Endothelial cell of umbilical vein (primary cell): ENCODE measurements around the gene INPP5B. TPM values are rescaled to one million over a fixed set of nuclear protein-coding genes. Genes with fewer than 3 reads are reported as not detected.

ENCODE experiments used
- BruUV-seq: library from RNA; stranded (reverse); fragments of 400-500 nt; replicated peaks from 2 replicates; lab custom pipeline; 2021; lab: Mats Ljungman, UMichigan
- CTCF ChIA-PET: fragments of 300-600, 350-600 bp; sonication (Branson Sonifier 250); formaldehyde crosslinking; loops from one replicate; lab custom pipeline; 2021; ENCODE audit warnings: antibody characterized with exemption, inconsistent platforms; lab: Charles Lee
- POLR2A ChIA-PET: fragments of 300-600, 350-600 bp; sonication (Branson Sonifier 250); formaldehyde crosslinking; loops from one replicate; lab custom pipeline; 2021; ENCODE audit warnings: antibody characterized with exemption, inconsistent platforms; lab: Charles Lee
- DNase-seq: peaks from one replicate; pipeline ENCODE4 v3.0.0-alpha.2; 2011; ENCODE audit warnings: low read depth, low spot score
- FAIRE-seq: peaks from 2 replicates; lab custom pipeline; 2011; peaks lifted over from hg19 to GRCh38; lab: Jason Lieb, UNC
- H2AFZ ChIP-seq: 2 replicates; pipeline ENCODE4 v1.6.0; 2012; ENCODE audit warnings: low read depth, low read length, control low read depth, inconsistent platforms
- H3K27ac ChIP-seq: 2 replicates; pipeline ENCODE4 v1.5.1; 2011; ENCODE audit warnings: low read depth, mild to moderate bottlenecking, control low read depth, low read length, moderate library complexity; ENCODE audit not compliant: insufficient read depth
- H3K27me3 ChIP-seq, 2 experiments: 2 replicates each; pipeline versions ENCODE4 v1.6.0 to v1.6.1; 2011; ENCODE audit warnings: low read length in 2 of 2, mixed read lengths in 1 of 2; ENCODE audit not compliant: control insufficient read depth in 2 of 2, insufficient read depth in 2 of 2
- H3K36me3 ChIP-seq, 2 experiments: 2 replicates in 1 of 2; 3 replicates in 1 of 2; pipeline ENCODE4 v1.5.1; 2011; ENCODE audit warnings: low read length in 2 of 2, mild to moderate bottlenecking in 1 of 2, moderate library complexity in 1 of 2; ENCODE audit not compliant: control insufficient read depth in 2 of 2, insufficient read depth in 2 of 2; ENCODE audit errors: extremely low read depth in 1 of 2
- H3K4me1 ChIP-seq: 3 replicates; pipeline ENCODE4 v1.5.1; 2011; ENCODE audit warnings: mild to moderate bottlenecking, low read length; ENCODE audit not compliant: control insufficient read depth, insufficient read depth; ENCODE audit errors: extremely low read depth
- H3K4me2 ChIP-seq: 2 replicates; pipeline ENCODE4 v1.6.1; 2011; ENCODE audit warnings: low read length, control low read depth, mixed read lengths; ENCODE audit not compliant: insufficient read depth
- H3K4me3 ChIP-seq, 3 experiments: fragments of 200-600 bp in 1 of 3; sonication (generic), shearing (Covaris generic) in 1 of 3; replicated peaks in 1 of 3; 2 replicates each; pipeline ENCODE4 v1.5.1; 2011 to 2016; ENCODE audit warnings: control low read depth in 3 of 3, low read length in 3 of 3, mild to moderate bottlenecking in 2 of 3, inconsistent platforms in 1 of 3, low read depth in 1 of 3, moderate library complexity in 1 of 3; ENCODE audit not compliant: insufficient read depth in 1 of 3
- H3K79me2 ChIP-seq: 2 replicates; pipeline ENCODE4 v1.6.0; 2012; ENCODE audit warnings: low read length, inconsistent platforms; ENCODE audit not compliant: control insufficient read depth, insufficient read depth
- H3K9ac ChIP-seq: replicated peaks from 2 replicates; pipeline ENCODE3; 2011; ENCODE audit warnings: low read length, control low read depth; ENCODE audit not compliant: insufficient read depth; ENCODE audit errors: extremely low read depth
- H3K9me1 ChIP-seq: replicated peaks from 3 replicates; pipeline ENCODE4 v1.6.0; 2011; ENCODE audit warnings: mild to moderate bottlenecking, low read length; ENCODE audit not compliant: control insufficient read depth, insufficient read depth; ENCODE audit errors: extremely low read depth
- H3K9me3 ChIP-seq: replicated peaks from 2 replicates; pipeline ENCODE4 v1.5.1; 2012; ENCODE audit warnings: low read length, inconsistent platforms; ENCODE audit not compliant: control insufficient read depth, insufficient read depth
- H4K20me1 ChIP-seq: replicated peaks from 2 replicates; pipeline ENCODE3; 2011; ENCODE audit warnings: mild to moderate bottlenecking, low read length; ENCODE audit not compliant: control insufficient read depth, insufficient read depth; ENCODE audit errors: extremely low read depth
- CTCF ChIP-seq, 2 donors: IDR thresholded peaks; 1 replicate in 1 of 2; 2 replicates in 1 of 2; pipeline ENCODE4 v1.5.1; 2011; ENCODE audit warnings: low read length in 2 of 2, mild to moderate bottlenecking in 2 of 2, moderate library complexity in 2 of 2, control low read depth in 1 of 2, inconsistent platforms in 1 of 2, low read depth in 1 of 2; ENCODE audit not compliant: insufficient read depth in 1 of 2; ENCODE audit errors: extremely low read depth in 1 of 2
- EZH2 ChIP-seq: IDR thresholded peaks from 2 replicates; pipeline ENCODE4 v1.6.1; 2012; ENCODE audit warnings: borderline replicate concordance, low read depth, mild to moderate bottlenecking, moderate library complexity, low read length, inconsistent platforms; ENCODE audit not compliant: severe bottlenecking
- FOS ChIP-seq: IDR thresholded peaks from 2 replicates; pipeline ENCODE4 v1.6.1; 2011; ENCODE audit warnings: mild to moderate bottlenecking, low read length, moderate library complexity, borderline replicate concordance; ENCODE audit not compliant: insufficient read depth
- GATA2 ChIP-seq: IDR thresholded peaks from 2 replicates; pipeline ENCODE4 v1.7.0; 2011; ENCODE audit warnings: low read depth, mild to moderate bottlenecking, moderate library complexity, mixed read lengths, low read length; ENCODE audit not compliant: insufficient read length, insufficient read depth
- JUN ChIP-seq: IDR thresholded peaks from 2 replicates; pipeline ENCODE4 v1.6.1; 2011; ENCODE audit warnings: borderline replicate concordance, low read depth; ENCODE audit not compliant: insufficient read length, insufficient read depth
- MAX ChIP-seq: IDR thresholded peaks from 2 replicates; pipeline ENCODE4 v1.6.1; 2011; ENCODE audit not compliant: insufficient read depth, insufficient read length
- MYC ChIP-seq: IDR thresholded peaks from one replicate; pipeline ENCODE4 v1.6.1; 2011; ENCODE audit warnings: mild to moderate bottlenecking, low read depth, low read length
- POLR2A ChIP-seq: IDR thresholded peaks from 2 replicates; pipeline ENCODE4 v1.6.1; 2012; ENCODE audit warnings: low read depth, mild to moderate bottlenecking, control low read depth, low read length
- POLR2AphosphoS5 ChIP-seq: IDR thresholded peaks from 2 replicates; pipeline ENCODE4 v1.6.1; 2012; ENCODE audit warnings: low read depth, mild to moderate bottlenecking, control low read depth, low read length, moderate library complexity; ENCODE audit not compliant: insufficient read depth
- dilution Hi-C: fragments of 300-500 bp; cut with MboI; formaldehyde crosslinking; loops from one replicate; pipeline ENCODE4 v1.15.0; 2019; ENCODE audit warnings: low sequenced_read_pairs; ENCODE audit not compliant: extremely low pct_ligation_motif_present
- intact Hi-C: fragments of 100-400 bp; cut with micrococcal nuclease; formaldehyde crosslinking; loops from one replicate; pipeline ENCODE4 v1.10.0; 2022
- polyA plus RNA-seq, 4 experiments: library from polyadenylated mRNA; depleted of rRNA in 3 of 4; stranded (reverse) in 3 of 4; unstranded in 1 of 4; fragments of >200 nt; gene quantifications; 2 replicates each; pipeline versions ENCODE4 v1.2.1 to v1.2.3, GENCODE V29; 2011 to 2012; ENCODE audit warnings: missing spikeins in 1 of 4
- total RNA-seq: library from RNA; stranded (reverse); gene quantifications from 2 replicates; pipeline ENCODE4 v1.2.3, GENCODE V29; 2021

INPP5B gene
- total and polyA plus RNA-seq, 2 donors (not counting 3 experiments of a cell fraction or from before 2014, with no cell fraction given), result 7.4 to 14.7 TPM

- H2AFZ ChIP-seq, result no peak overlapping the region
- no peak overlapping the region for H3K27ac ChIP-seq
- TF ChIP-seq CTCF (IDR thresholded peaks at IDR 0.05; ENCODE audit: extremely low read depth in 1 of 2, insufficient read depth in 1 of 2, low read depth in 1 of 2, low read length in 2 of 2) (peak; percentile 44 to 55), FOS (no peak)
- no peak overlapping the region for H3K9ac ChIP-seq
- no peaks in the 10 kb centered on the region for H3K9me3 ChIP-seq
- no TSS peak for BruUV-seq
- no peak for DNase-seq
- dilution Hi-C loops, result no loop called here
- H3K36me3 ChIP-seq, result peaks cover 0 to 2% of the 10 kb centered on the region in 2 experiments
- no peaks in the 10 kb centered on the region for H3K79me2 ChIP-seq
- no peaks in the 10 kb centered on the region for H4K20me1 ChIP-seq
- no peak overlapping the region for H3K4me2 ChIP-seq
- no peaks in the 10 kb centered on the region for H3K4me1 ChIP-seq
- ChIA-PET POLR2A (no interaction called here), CTCF (no interaction called here)
- FAIRE-seq, result peak; percentile 80
- intact Hi-C loops, result loop anchor here (1.0 kb wide), 1 partner anchor 56 kb away; no protein-coding TSS in a partner anchor
- H3K27me3 ChIP-seq, result no peaks in the 10 kb centered on the region
- H3K4me3 ChIP-seq, result no peak overlapping the region
- H3K9me1 ChIP-seq, result no peaks in the 10 kb centered on the region
These were observed 27.6 kb downstream of the INPP5B start for GRCh38 chr1:37919277-37919676.

- H4K20me1 ChIP-seq, result no peaks in the 10 kb centered on the region
- DNase-seq, result no peak
- ChIA-PET CTCF (interaction anchor here (0.7 to 1.4 kb wide), 2 partner anchors 16 to 37 kb away, joined by 3 to 4 read pairs; no protein-coding TSS in a partner anchor), POLR2A (no interaction called here)
- no peak overlapping the region for H3K4me3 ChIP-seq
- no peaks in the 10 kb centered on the region for H3K79me2 ChIP-seq
- H3K36me3 ChIP-seq, result peaks cover 0 to 2% of the 10 kb centered on the region in 2 experiments
- intact Hi-C loops, result no loop called here
- no peaks in the 10 kb centered on the region for H3K4me1 ChIP-seq
- no peaks in the 10 kb centered on the region for H3K27me3 ChIP-seq
- no peak overlapping the region for H3K4me2 ChIP-seq
- no peaks in the 10 kb centered on the region for H3K9me1 ChIP-seq
- no peak for TF ChIP-seq CTCF (IDR thresholded peaks at IDR 0.05; ENCODE audit: extremely low read depth in 1 of 2, insufficient read depth in 1 of 2, low read depth in 1 of 2, low read length in 2 of 2)
- no peak for TF ChIP-seq EZH2
- TF ChIP-seq FOS, result no peak
- TF ChIP-seq POLR2AphosphoS5, result no peak
- no peak for TF ChIP-seq JUN
- no peak for TF ChIP-seq GATA2
- TF ChIP-seq MYC, result no peak
- TF ChIP-seq POLR2A, result no peak
- no peak for TF ChIP-seq MAX
- H2AFZ ChIP-seq, result no peak overlapping the region
- no peaks in the 10 kb centered on the region for H3K9me3 ChIP-seq
- no peak overlapping the region for H3K27ac ChIP-seq
- peak; percentile 21 for FAIRE-seq
- no TSS peak for BruUV-seq
- H3K9ac ChIP-seq, result no peak overlapping the region
- dilution Hi-C loops, result no loop called here
These were observed 31.3 kb downstream of the INPP5B start for GRCh38 chr1:37915476-37916093.
